A549 (cell line): ENCODE measurements around the gene KCNJ1. TPM values are rescaled to one million over a fixed set of nuclear protein-coding genes. Genes with fewer than 3 reads are reported as not detected.

Experiments used
- ATAC-seq, 2 experiments: fragments of 200-7000 bp in 1 of 2; fragments of >200 bp in 1 of 2; cut with Nextera tagmentation in 1 of 2; cut with Tn5 transposase in 1 of 2; 3 replicates each; pipeline versions ENCODE4 v1.8.0 to v1.9.1; 2018 to 2020; ENCODE audit warnings: mild to moderate bottlenecking in 1 of 2, moderate library complexity in 1 of 2
- CTCF ChIA-PET: fragments of 300-600 bp; sonication (Branson Sonifier 250); formaldehyde crosslinking; extraction: SDS; loops from one replicate; lab custom pipeline; 2021; ENCODE audit warnings: antibody characterized with exemption, inconsistent platforms; lab: Yijun Ruan, JAX
- POLR2A ChIA-PET: fragments of 350-600 bp; formaldehyde crosslinking; extraction: SDS; loops from one replicate; lab custom pipeline; 2021; ENCODE audit warnings: antibody characterized with exemption, inconsistent platforms; lab: Yijun Ruan, JAX
- DNase-seq, 2 experiments: peaks; one replicate each; pipeline versions ENCODE4 v3.0.0 to v3.0.0-alpha.2; 2011 to 2016; ENCODE audit warnings: low read depth in 1 of 2, low spot score in 1 of 2
- FAIRE-seq: peaks from 2 replicates; lab custom pipeline; 2011; peaks lifted over from hg19 to GRCh38; lab: Jason Lieb, UNC
- H3K27ac ChIP-seq, 2 experiments: fragments of >200 bp; sonication (Bioruptor Twin); formaldehyde crosslinking; 3 replicates each; pipeline ENCODE4 v1.5.1; 2016 to 2017
- H3K4me1 ChIP-seq: fragments of >200 bp; sonication (Bioruptor Twin); formaldehyde crosslinking; 3 replicates; pipeline ENCODE4 v1.6.1; 2016
- H3K4me2 ChIP-seq: fragments of >200 bp; sonication (Bioruptor Twin); formaldehyde crosslinking; 3 replicates; pipeline ENCODE4 v1.6.1; 2016
- H3K4me3 ChIP-seq: fragments of >200 bp; sonication (Bioruptor Twin); formaldehyde crosslinking; 3 replicates; pipeline ENCODE4 v1.5.1; 2016
- H3K9me3 ChIP-seq: fragments of >200 bp; sonication (Bioruptor Twin); formaldehyde crosslinking; 3 replicates; pipeline ENCODE4 v1.6.1; 2016
- CHD2 ChIP-seq: fragments of 150-350 bp; IDR thresholded peaks from 2 replicates; pipeline ENCODE4 v1.6.1; 2014; ENCODE audit warnings: low read length; ENCODE audit not compliant: partially characterized antibody
- CTCF ChIP-seq: fragments of >200 bp; sonication (Bioruptor Twin); formaldehyde crosslinking; IDR thresholded peaks from 3 replicates; pipeline ENCODE4 v1.5.1; 2016
- FOSL2 ChIP-seq, 2 experiments: fragments of 450-650 bp in 1 of 2; fragments of >200 bp in 1 of 2; sonication (Bioruptor Twin) in 1 of 2; formaldehyde crosslinking; IDR thresholded peaks; 2 replicates each; pipeline versions ENCODE4 v1.5.0 to v1.6.1; 2016 to 2020; ENCODE audit warnings: mild to moderate bottlenecking in 1 of 2, moderate library complexity in 1 of 2
- MAFK ChIP-seq: fragments of 450-650 bp; IDR thresholded peaks from 2 replicates; pipeline ENCODE4 v1.6.1; 2014; ENCODE audit not compliant: partially characterized antibody
- MAX ChIP-seq: IDR thresholded peaks from 2 replicates; pipeline ENCODE4 v1.6.1; 2012
- MYC ChIP-seq: IDR thresholded peaks from 2 replicates; pipeline ENCODE4 v1.6.1; 2012; ENCODE audit warnings: mild to moderate bottlenecking, inconsistent platforms, low read length, improper control_type of control experiment, borderline replicate concordance
- NR3C1 ChIP-seq: fragments of >200 bp; sonication (Bioruptor Twin); formaldehyde crosslinking; IDR thresholded peaks from 3 replicates; pipeline ENCODE4 v1.6.1; 2017
- POLR2A ChIP-seq: IDR thresholded peaks from 2 replicates; pipeline ENCODE4 v1.6.1; 2012; ENCODE audit warnings: mild to moderate bottlenecking, low read length
- RAD21 ChIP-seq, 2 experiments: fragments of >200 bp in 1 of 2; sonication (Bioruptor Twin) in 1 of 2; formaldehyde crosslinking in 1 of 2; IDR thresholded peaks in 1 of 2; conservative IDR thresholded peaks in 1 of 2; 2 replicates in 1 of 2; 3 replicates in 1 of 2; pipeline ENCODE4 v1.6.1; 2012 to 2018; ENCODE audit warnings: inconsistent platforms in 1 of 2
- REST ChIP-seq: fragments of 200-600 bp; sonication (generic); IDR thresholded peaks from 2 replicates; pipeline ENCODE4 v1.6.1; 2016; ENCODE audit warnings: antibody characterized with exemption, mild to moderate bottlenecking, moderate library complexity
- RNF2 ChIP-seq: fragments of 200-600 bp; sonication (generic); IDR thresholded peaks from 2 replicates; pipeline ENCODE4 v1.6.1; 2016; ENCODE audit warnings: low read depth, mild to moderate bottlenecking, antibody characterized with exemption, moderate library complexity, borderline replicate concordance
- SMC3 ChIP-seq: fragments of >200 bp; sonication (Bioruptor Twin); formaldehyde crosslinking; IDR thresholded peaks from 3 replicates; pipeline ENCODE4 v1.6.1; 2018; ENCODE audit warnings: inconsistent platforms
- TFCP2L1 ChIP-seq: fragments of 250-450 bp; sonication (Bioruptor Pico); IDR thresholded peaks from 2 replicates; pipeline ENCODE4 v1.5.0; 2021; ENCODE audit warnings: mild to moderate bottlenecking
- USF2 ChIP-seq: fragments of 450-650 bp; IDR thresholded peaks from 2 replicates; pipeline ENCODE4 v1.6.1; 2014; ENCODE audit warnings: antibody characterized with exemption
- WGBS: methylation state at CpG from one replicate; pipeline ENCODE4 v1.1.6; 2017; ENCODE audit errors: missing lambda C conversion rate; 5-methylcytosine and 5-hydroxymethylcytosine counted together
- polyA plus RNA-seq, 4 experiments: library from polyadenylated mRNA; depleted of rRNA in 3 of 4; stranded (reverse); fragments of >200 nt; fragmentation: RNase III in 1 of 4; extraction: RNeasy Plus Mini Kit Qiagen cat#74134 plus additional on column Dnase treatment in 1 of 4; gene quantifications; 2 replicates in 3 of 4; 3 replicates in 1 of 4; pipeline ENCODE4 v1.2.3, GENCODE V29; 2011 to 2017
- TF ChIP-seq, protein P1 (sequence below): fragments of >200 bp; sonication (Bioruptor Twin); formaldehyde crosslinking; IDR thresholded peaks from 3 replicates; pipeline ENCODE4 v1.6.1; 2016
- TF ChIP-seq, protein P2 (sequence below): fragments of 150-350 bp; IDR thresholded peaks from 2 replicates; pipeline ENCODE4 v1.6.1; 2014; ENCODE audit warnings: low read depth, mild to moderate bottlenecking, low read length
- TF ChIP-seq, protein P3 (sequence below): IDR thresholded peaks from 2 replicates; pipeline ENCODE4 v1.6.1; 2012; ENCODE audit warnings: low read depth, borderline replicate concordance
- TF ChIP-seq, protein P4 (sequence below): fragments of >200 bp; sonication (Bioruptor Twin); formaldehyde crosslinking; IDR thresholded peaks from 2 replicates; pipeline ENCODE4 v1.6.1; 2016

Gene KCNJ1
- polyA plus RNA-seq, 2 of the 4 experiments (the other 2 are of a cell fraction) = 0.12 TPM; not detected in 1

DNA sequence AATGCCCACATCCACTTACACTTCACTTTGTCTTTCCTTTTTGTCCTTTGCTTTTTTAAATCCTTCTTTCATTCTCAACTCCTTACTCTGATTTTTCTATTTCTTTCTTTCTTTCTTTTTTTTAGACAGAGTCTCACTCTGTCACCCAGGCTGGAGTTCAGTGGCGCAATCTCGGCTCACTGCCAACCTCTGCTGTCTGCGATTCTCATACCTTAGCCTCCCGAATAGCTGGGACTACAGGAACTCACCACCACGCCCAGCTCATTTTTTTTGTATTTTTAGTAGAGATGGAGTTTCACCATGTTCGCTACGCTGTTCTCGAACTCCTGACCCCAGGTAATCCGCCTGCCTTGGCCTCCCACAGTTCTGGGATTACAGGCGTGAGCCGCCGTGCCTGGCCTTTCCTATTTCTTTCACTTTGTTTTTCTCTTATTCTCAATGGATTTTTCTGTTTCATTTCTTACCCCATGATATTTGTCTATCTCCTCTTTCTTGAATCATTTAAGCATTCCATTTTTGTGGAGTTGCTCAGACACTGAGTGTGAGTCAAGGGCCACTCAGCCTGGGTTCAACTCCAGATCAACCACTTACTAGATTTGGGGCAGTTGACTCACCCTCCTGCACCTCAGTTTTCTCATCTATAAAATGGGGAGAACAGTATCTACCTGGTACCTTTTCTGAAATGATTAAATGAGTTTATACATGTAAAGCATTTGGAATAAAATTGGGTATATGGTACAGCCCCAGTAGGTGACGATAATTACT lies 31.7 kb upstream of the KCNJ1 start (continued):
- TF ChIP-seq, protein P1, sequence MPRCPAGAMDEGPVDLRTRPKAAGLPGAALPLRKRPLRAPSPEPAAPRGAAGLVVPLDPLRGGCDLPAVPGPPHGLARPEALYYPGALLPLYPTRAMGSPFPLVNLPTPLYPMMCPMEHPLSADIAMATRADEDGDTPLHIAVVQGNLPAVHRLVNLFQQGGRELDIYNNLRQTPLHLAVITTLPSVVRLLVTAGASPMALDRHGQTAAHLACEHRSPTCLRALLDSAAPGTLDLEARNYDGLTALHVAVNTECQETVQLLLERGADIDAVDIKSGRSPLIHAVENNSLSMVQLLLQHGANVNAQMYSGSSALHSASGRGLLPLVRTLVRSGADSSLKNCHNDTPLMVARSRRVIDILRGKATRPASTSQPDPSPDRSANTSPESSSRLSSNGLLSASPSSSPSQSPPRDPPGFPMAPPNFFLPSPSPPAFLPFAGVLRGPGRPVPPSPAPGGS = no peak

GRCh38 chr11:128897826-128898225 lies 30.7 kb upstream of the KCNJ1 start:
- no peak overlapping the region for H3K4me2 ChIP-seq
- FAIRE-seq = no peak
- H3K4me3 ChIP-seq = no peak overlapping the region
- TF ChIP-seq TFCP2L1 (CRISPR knock-in tag) = no peak
- no peak for TF ChIP-seq MAFK
- TF ChIP-seq, protein P2, sequence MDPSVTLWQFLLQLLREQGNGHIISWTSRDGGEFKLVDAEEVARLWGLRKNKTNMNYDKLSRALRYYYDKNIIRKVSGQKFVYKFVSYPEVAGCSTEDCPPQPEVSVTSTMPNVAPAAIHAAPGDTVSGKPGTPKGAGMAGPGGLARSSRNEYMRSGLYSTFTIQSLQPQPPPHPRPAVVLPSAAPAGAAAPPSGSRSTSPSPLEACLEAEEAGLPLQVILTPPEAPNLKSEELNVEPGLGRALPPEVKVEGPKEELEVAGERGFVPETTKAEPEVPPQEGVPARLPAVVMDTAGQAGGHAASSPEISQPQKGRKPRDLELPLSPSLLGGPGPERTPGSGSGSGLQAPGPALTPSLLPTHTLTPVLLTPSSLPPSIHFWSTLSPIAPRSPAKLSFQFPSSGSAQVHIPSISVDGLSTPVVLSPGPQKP = no peak
- TF ChIP-seq, protein P3, sequence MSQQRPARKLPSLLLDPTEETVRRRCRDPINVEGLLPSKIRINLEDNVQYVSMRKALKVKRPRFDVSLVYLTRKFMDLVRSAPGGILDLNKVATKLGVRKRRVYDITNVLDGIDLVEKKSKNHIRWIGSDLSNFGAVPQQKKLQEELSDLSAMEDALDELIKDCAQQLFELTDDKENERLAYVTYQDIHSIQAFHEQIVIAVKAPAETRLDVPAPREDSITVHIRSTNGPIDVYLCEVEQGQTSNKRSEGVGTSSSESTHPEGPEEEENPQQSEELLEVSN = no peak
- no peak for TF ChIP-seq SMC3
- TF ChIP-seq, protein P4, sequence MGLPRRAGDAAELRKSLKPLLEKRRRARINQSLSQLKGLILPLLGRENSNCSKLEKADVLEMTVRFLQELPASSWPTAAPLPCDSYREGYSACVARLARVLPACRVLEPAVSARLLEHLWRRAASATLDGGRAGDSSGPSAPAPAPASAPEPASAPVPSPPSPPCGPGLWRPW = no peak
- no peak for TF ChIP-seq POLR2A
- TF ChIP-seq CHD2 = no peak
- TF ChIP-seq RNF2 = no peak
- no peak for TF ChIP-seq FOSL2 (IDR thresholded peaks at IDR 0.05)
- no peak for TF ChIP-seq FOSL2 (CRISPR knock-in tag; IDR thresholded peaks at IDR 0.05)
- no peak for TF ChIP-seq MYC
- no peak for TF ChIP-seq RAD21 (conservative IDR thresholded peaks at IDR 0.05 in 1 of 2, IDR thresholded peaks at IDR 0.05 in 1 of 2)
- no peak for TF ChIP-seq NR3C1
- no peak for TF ChIP-seq MAX
- TF ChIP-seq USF2 = no peak
- no peak for TF ChIP-seq REST
- TF ChIP-seq CTCF = no peak
- DNase-seq = no peak
- no peak overlapping the region for H3K27ac ChIP-seq
- H3K4me1 ChIP-seq = no peaks in the 10 kb centered on the region
- POLR2A ChIA-PET = no interaction called here
- 94% methylated on average over 1 of the region's 1 CpG for WGBS
- ATAC-seq = no peak
- CTCF ChIA-PET = no interaction called here
- no peaks in the 10 kb centered on the region for H3K9me3 ChIP-seq
